NCI-H128 (cell line): ENCODE measurements around the gene DBNDD1.
"Not testable (repeated sequence)": the region's sequence is repeated elsewhere in the genome, so short reads cannot be mapped to it uniquely, and the experiment has no call there.

Experiments used
- DNase-seq: peaks from one replicate; lab custom pipeline; 2025; ENCODE audit not compliant: unreplicated experiment; lab: John Stamatoyannopoulos, UW

The DBNDD1 gene, protein sequence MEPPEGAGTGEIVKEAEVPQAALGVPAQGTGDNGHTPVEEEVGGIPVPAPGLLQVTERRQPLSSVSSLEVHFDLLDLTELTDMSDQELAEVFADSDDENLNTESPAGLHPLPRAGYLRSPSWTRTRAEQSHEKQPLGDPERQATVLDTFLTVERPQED

DNA sequence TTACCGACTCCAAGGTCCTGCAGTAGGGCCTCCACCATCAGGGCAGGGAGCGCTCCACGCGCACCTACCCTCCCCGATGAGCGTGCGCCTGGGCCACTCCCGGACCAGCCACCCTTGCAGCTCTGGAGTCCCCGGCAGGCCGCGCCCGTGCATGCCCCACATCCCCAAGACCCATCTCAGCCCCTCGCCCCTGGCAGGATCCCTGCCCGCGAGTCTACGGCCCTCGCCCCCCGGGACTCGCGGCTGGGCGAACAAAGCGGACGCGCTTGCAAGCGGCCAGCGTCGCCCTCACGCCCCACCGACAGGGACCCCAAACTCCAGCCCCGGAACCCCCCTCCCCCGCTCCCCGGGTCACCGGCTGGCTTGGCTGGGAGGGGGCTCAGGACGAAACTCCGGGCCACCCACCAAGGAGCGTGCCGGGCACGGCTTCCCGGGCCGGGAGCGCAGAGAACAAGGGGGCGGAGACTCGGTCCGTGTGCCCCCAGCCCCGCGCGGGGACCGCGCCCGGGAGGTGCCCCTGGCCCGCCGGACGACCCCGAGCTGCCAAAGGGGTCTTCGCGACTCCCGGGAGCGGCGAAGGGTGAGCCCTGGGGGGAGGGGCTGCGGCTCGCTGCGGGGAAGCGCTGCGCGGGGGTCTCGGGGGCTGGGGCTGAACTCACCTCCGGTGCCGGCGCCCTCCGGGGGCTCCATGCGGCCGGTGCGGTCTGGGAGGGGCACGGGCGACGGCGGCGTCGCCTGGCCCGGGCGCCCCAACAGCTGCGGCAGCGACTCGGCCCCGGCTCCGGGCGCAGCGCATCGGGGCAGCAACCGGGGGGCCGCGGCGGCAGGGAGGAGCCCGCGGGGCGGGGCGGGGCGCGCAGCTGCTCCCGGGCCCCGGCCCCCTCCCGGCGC, at the start of gene DBNDD1:
TSS of gene DBNDD1 (minus strand) at position 805 of the 891 bp plus-strand sequence. CDS start at position 690, 115 bp downstream.
- DNase-seq, result no peak

DNA sequence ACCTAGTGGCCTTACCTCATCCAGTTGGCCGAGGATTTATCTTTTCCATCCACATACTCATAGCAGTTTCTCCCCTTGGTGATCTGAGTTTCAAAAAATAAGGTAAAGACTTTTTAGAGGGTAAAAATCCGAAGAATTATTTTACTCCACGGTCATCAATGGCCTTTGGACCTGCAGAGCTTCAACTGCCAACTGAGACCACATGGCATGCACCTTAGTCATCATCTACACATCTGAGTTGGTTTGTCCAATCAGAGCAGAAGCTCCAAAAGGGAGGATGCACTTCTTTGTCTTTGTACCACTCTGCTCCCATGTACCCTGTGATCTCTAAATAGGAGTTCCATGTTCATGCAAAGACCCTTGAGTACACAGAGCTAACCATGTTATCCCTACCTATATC, 42.2 kb upstream of the DBNDD1 start:
- DNase-seq, result no peak

DNA sequence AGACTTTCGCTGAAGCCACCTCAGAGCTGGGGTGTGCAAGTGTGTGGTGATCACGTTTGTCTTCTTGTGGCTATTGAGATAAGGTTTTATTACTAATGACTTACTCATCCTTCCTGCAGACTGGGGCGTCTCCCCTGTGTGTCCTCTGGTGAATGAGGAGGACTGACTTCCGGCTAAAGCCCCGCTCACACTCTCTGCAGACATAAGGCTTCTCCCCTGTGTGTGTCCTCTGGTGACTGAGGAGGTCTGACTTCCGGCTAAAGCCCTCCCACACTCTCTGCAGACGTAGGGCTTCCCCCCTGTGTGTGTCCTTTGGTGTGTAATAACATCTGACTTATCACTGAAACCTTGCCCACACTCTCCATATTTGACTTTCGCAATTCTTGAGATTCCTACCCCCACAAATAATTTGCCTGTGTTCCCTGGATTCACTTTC, 38.5 kb upstream of the DBNDD1 start:
- no peak for DNase-seq

DNA sequence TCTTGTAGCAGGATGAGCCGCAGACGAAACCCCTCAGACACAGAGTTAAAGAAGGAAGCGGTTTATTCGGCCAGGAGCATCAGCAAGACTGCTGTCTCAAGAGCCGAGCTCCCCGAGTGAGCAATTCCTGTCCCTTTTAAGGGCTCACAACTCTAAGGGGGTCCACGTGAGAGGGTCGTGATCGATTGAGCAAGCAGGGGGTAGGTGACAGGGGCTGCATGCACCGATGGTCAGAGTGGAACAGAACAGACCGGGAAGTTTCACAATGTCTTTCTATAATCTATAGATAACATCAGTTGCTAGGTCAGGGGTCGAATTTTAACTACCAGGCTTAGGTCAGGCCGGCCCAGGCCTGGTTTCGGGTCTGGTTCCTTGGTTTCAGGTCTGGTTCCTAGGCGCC, 37.3 kb upstream of the DBNDD1 start:
- DNase-seq, result not testable (repeated sequence)

DNA sequence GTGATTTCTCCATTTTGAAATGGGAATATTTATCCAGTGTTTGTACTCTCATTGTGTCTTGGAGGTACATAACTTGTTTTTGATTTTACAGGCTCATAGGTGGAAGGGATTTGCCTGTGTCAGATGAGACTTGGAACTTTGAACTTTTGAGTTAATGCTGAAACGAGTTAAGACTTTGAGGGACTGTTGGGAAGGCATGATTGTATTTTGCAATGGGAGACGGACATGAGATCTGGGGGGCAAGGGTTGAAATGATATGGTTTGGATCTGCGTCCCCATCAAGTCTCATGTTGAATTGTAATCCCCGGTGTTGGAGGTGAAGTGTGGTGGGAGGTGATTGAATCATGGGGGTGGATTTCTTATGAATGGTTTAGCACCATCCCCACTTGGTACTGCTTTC, 36.1 kb upstream of the DBNDD1 start:
- no peak for DNase-seq

DNA sequence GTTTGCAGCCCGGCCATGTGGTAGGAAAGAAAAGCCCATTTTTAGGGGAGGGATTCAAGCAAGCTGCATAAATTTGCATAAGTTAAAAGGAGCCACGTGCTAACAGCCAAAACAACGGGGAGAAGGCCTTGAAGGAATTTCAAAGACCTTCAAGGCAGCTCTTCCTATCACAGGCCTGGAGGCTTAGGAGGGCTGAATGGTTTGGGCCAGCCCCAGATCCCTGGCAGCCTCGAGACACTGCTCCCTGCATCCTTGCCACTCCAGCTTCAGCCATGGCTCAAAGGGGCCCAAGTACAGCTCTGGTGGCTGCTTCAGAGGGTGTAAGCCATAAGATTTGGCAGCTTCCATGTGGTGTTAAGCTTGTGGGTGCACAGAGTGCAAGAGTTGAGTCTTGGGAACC, 35.3 kb upstream of the DBNDD1 start:
- DNase-seq, result no peak

DNA sequence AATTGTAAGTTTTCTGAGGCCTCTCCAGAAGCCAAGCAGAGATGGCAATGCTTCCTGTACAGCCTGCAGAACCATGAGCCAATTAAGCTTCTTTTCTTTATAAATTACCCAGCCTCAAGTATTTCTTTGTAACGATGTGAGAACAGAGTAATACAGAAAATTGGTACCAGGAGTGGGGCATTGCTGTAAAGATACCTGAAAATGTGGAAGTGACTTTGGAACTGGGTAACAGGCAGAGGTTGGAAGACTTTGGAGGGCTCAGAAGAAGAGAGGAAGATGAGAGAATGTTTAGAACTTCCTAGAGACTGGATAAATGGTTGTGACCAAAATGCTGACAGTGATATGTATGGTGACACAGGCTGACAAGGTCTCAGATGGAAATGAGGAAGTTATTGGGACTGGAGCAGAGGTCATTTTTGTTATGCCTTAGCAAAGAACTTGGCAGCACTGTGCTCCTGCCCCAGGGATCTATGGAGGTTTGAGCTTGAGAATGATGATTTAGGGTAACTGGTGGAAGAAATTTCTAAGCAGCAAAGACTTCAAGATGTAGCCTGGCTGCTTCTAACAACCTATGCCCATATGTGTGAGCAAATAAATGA, 34.7 kb upstream of the DBNDD1 start:
- no peak for DNase-seq

DNA sequence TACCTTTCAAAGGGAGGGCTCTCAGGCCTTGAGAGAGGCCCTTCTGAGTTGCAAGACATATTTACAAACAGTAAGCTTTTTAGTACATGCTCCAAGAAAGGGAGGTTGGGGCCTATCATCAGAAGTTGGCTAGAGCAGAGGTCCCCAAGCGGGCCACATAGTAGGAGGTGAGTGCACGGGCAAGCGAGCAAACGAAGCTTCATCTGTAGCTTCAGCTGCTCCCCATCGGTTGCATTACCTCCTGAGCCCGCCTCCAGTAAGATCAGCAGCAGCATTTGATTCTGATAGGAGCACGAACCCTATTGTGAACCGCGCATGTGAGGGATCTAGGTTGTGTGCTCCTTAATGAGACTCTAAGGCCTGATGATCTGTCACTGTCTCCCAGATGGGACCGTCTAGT, 31.7 kb upstream of the DBNDD1 start:
- no peak for DNase-seq

DNA sequence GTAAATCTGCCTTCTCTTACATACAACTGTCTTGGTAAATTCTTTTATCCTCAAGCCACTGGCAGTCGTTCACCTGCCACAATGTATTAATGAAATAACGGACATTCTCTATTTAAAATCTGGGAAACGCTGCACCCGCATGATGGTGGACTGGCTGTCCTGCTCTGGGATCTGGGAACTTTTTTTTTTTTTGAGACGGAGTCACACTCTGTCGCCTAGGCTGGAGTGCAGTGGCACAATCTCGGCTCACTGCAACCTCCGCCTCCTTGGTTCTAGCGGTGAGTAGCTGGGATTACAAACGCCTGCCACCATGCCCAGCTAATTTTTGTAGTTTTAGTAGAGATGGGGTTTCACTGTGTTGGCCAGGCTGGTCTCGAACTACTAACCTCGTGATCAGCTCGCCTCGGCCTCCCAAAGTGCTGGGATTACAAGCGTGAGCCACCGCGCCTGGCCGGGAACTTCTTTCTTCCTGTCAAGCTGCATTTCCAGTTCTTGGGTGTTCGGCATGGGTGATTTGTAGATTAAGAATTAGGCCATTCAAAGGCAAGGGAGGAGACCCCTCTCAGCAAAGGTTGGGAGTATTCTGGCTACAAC, 29.6 kb upstream of the DBNDD1 start:
- DNase-seq, result no peak

DNA sequence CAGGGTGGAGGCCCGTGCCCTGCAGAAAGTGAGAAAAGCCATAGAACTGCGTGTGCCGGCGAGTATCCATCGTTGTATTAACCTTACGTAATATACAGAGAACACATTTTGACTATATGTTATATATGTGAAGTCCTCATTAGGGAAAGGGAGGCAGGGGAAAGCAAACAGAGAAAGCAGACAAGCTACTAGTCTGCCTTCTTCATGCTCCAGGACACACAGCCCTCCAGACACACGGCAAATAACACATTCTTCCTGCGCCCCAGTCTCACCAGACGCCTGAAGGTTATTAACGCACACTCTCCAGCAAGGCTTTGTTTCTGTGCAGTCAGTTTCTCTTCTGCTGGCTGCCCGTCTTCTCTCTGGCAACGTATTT, 29.1 kb upstream of the DBNDD1 start:
- DNase-seq, result no peak

DNA sequence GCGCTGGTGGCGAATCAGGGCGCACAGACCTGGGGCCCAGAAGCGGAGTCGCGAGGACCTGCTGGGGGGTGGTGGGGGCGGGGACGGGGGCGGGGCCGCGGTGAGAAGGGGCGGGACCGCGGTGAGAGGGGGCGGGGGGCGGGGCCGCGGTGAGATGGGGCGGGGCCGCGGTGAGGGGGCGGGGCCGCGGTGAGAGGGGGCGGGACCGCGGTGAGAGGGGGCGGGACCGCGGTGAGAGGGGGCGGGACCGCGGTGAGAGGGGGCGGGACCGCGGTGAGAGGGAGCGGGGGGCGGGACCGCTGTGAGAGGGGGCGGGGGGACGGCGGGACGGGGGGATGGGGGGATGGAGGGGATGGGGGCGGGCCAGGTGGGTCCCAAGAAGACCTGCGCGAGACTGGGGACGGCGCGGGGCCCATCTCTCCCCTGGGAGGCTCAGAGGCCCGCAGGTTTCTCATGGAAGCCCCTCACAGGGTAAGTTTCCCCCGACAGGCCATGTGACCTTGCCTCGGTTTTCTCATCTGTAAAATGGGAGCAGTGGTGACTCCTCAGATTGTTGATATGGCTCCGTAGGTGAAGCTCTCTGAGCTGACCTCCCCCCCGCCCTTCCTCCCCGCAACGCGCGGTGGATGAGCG, 28.6 kb upstream of the DBNDD1 start:
- DNase-seq, result no peak

DNA sequence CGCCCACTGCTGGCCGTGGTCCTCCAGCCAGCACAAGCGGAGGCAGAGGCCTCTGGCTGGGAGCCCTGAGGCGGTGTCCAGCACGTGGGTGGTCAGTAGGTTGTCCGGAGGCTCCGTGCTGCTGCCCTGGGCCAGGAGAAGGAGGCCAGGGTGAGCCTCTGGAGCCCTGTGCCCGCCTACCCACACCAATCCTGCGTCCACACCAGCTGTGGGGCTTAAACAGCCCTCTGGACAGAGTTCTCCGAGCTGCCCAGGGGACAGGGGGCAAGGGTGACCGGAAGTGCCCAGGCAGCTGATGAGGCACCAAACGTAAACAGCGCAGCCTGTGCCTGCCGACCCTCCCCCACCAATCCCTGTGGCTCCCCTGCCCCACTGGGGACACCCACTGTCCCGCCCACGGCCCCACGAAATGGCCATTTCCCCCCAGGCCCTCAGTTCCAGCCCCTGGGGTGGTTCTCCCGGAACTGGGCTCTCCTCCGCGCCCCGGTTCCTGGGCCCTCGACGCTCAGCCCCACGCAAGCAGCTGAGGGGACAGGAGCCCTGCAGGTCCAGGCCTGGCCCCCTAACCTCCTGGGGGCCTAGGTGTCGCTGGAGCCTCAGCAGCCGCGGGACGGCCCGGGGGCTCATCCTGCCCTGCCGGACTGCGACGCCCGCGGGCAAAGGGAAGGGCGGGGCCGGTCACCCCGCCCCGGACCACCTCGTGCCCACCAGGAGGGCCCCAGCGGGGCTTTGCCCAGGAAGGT, 27.9 kb upstream of the DBNDD1 start:
- no peak for DNase-seq

DNA sequence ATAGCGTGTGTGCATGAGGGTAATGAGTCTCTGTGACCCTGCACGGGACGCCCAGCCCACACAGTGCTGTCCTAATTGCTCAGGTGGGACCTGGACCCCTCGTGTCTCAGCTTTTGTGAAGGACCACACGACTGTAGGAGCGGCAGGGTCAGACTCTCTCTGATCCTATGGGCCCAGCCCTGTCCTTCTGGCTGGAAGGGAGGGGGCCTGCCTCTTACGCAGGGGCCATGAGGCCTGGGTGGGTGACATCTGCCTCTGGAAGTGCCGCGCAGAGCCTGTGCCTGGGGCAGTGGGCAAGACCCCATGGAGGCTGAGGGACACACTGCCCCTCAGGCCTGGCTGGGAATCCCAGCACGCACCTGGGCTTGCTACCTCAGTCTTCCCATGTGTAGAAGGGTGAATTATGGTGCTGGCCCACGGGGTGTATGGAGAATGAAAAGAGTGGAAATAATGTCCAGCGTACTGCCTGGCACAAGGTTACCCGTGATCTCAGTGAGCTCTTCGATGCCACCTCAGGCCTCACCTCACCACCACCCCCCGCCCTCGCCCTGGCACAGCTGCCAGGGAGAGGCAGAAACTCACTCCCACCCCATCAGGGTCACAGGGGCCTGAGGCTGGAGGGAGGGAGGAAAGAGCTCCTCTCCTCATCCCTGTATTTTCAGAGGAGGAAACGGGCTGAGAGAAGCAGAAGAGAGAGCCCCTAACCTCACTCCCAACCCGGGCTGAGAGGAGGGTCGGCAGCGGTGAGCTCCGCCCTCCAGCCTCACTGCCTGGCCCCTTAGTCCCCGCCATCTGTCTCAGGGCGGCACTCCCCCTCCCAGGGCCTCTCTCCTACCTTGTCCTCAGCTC, 27.1 kb upstream of the DBNDD1 start:
- DNase-seq, result no peak

DNA sequence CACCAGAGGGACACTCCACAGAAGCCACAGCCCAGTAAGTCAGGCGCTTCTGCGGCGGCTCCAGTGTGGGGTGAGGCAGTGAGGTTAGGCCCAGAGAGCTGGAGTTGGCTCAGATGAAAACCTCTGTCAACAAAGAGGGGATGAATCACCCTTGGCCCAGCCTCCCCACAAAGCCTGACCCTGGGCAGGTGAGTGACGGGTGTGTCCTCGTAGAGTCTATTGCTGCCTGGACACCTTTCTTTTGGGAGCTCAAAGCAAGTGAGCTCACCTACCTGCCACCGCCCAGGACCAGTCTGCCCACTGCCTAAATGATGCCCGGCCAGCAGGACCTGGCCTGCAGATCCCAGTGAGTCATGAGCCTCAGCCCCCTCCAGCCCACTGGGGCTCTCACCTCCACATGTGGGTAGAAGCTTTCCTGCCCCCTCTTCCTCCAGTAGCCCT, 24.9 kb upstream of the DBNDD1 start:
- DNase-seq, result no peak

DNA sequence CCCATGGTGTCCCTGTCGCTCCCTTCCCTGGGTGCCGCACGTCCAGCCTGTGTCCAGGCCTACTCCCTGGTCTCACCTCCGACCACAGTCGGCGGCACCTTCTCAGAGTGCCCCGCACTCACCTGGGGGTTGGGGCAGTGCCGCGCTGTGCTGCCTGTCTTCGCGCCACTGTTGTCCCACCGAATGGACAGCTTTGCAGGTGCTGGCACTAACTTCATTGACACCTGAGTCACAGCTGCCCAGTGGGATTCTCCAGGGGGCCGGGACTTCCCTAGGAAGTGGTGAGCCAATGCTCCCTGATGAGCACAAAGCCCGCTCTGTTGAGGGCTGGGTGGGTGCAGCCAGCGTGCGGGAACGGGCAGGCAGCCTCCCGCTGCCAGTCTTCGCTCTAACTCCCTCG, 24.3 kb upstream of the DBNDD1 start:
- DNase-seq, result no peak

DNA sequence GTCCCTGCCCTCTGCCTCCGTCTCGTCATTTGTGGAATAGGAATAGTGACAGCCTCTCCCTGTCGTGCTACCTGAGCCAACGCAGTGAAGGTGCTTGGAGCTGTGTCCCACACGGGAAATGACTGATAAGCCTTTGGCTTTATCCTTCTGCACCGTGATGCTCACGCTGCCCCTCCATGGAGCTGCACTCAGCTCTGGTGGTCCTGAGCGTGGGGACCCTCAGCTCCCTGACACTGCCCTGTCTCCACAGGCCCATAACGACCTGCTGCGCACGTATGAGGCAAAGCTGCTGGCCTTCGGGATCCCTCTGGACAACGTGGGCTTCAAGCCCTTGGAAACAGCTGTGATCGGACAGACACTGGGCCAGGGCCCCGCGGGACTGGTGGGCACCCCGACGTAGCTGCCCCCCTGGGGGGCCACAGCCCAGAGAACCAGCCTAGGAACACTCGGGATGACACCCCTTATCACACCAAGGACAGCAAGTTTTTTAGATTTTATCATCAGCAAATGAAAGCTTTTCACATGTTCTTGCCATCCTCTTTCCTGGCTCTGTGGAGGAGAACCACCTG, 23.8 kb upstream of the DBNDD1 start:
- no peak for DNase-seq

DNA sequence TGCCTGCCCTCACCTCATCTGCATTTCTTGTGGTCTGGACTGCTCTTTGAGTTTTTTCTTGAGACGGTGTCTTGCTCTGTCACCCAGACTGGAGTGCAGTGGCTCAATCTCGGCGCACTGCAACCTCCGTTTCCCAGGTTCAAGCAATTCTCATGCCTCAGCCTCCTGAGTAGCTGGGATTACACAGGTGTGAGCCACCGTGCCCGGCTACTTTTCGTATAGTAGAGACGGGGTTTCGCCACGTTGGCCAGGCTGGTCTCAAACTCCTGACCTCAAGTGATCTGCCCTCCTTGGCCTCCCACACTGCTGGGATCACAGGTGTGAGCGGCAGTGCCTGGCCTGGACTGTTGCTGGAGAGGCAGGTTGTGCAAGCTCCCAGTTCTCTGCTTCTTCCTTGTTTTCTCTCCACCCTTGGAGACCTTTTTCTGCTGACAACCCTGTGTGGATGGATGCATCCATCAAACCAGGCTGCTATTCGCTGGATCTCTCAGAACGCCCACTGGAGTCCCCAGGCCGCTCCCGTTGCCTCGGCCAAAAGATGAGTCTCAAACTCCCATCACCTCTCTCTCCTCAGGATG, 22.7 kb upstream of the DBNDD1 start:
- DNase-seq, result no peak

DNA sequence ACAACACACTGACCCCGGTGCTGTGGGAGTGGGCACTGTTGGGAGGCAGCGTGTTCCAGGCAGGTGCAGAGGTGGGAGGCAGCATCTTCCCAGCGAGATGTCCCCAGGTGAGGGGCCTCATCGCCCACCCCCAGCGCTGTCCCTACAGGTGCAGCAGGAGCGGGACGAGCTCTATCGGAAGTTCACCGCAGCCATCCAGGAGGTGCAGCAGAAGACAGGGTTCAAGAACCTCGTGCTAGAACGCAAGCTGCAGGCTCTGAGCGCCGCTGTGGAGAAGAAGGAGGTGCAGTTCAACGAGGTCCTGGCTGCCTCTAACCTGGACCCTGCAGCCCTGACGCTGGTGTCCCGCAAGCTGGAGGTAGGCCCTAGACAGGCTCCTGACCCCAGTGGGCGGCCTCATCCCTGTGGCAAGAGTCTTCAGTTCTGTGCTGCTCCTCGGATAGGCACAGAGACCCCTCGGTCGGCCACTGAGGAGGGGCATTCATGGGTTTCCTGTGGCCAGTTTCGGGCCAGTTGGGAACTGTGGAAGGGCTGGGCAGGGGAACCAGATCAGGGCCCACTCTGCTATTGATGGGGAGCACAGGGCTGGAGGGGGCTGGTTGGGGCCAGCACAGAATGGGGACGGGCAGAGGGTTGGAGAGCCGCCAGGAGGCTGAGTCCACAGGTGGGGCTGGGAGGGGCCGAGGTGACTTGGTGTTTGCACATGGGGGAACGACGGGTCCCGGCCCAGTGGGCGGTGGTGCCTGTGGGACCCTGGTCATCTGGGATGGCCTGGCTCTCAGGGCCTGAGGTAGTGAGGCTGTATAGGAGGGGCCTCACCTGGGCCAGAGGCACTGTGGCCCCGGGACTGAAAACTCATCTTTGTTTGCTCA, 21.1 kb upstream of the DBNDD1 start:
- DNase-seq, result no peak
